ENCODE measurements around the gene TMEM163.
A peak's percentile ranks its signal among the peaks of the same experiment; 100 is the strongest.

TMEM163 gene

DNA sequence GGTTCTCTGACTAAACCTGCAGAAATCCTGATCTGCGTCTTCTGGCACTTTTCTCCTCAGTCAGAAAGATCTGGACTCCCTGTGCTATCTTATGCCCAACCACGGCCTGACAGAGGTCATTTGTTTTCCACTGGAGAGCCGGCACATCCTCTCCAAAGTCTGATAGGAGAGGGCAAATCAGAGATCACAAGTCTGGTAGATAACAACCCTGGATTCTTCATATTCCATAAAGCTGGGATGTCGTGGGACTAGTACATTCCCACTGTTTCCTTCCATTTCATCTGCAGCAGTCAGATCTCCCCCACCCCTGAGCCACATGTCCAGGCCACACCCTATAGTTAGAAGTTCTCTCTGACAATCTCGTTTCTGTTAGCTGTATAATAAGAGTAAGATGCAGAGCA lies 308.0 kb downstream of the TMEM163 start:
- no peak overlapping the region for H3K4me3 ChIP-seq (ENCODE audit: low read depth, low read length)
- DNase-seq (ENCODE audit: low read depth), result peak; percentile 37
- TF ChIP-seq, protein P1, sequence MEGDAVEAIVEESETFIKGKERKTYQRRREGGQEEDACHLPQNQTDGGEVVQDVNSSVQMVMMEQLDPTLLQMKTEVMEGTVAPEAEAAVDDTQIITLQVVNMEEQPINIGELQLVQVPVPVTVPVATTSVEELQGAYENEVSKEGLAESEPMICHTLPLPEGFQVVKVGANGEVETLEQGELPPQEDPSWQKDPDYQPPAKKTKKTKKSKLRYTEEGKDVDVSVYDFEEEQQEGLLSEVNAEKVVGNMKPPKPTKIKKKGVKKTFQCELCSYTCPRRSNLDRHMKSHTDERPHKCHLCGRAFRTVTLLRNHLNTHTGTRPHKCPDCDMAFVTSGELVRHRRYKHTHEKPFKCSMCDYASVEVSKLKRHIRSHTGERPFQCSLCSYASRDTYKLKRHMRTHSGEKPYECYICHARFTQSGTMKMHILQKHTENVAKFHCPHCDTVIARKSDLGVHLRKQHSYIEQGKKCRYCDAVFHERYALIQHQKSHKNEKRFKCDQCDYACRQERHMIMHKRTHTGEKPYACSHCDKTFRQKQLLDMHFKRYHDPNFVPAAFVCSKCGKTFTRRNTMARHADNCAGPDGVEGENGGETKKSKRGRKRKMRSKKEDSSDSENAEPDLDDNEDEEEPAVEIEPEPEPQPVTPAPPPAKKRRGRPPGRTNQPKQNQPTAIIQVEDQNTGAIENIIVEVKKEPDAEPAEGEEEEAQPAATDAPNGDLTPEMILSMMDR (conservative IDR thresholded peaks at IDR 0.05; ENCODE audit: low read depth, low read length), result no peak

DNA sequence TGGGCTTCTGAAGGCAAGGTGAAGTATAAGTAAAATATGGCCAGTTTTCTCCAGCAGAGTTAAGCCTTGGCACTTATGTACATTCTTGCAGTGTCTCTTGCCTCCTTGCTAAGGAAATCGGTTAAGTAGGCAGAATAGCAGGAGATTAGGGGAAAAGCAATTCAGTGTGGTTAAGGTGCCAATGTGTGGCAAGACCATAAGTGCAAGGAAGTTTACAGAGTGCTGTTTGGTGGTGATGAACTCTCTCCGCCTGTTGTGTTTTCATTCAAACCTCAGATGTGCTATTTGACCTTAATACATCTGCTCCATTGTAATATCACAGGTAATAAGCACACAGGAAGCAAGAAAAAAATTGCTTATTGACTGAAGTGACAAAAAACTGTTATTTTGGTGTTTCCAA lies 308.8 kb downstream of the TMEM163 start:
- TF ChIP-seq, protein P1 (conservative IDR thresholded peaks at IDR 0.05; ENCODE audit: low read depth, low read length), result no peak
- no peak overlapping the region for H3K4me3 ChIP-seq (ENCODE audit: low read depth, low read length)
- no peak for DNase-seq (ENCODE audit: low read depth)

DNA sequence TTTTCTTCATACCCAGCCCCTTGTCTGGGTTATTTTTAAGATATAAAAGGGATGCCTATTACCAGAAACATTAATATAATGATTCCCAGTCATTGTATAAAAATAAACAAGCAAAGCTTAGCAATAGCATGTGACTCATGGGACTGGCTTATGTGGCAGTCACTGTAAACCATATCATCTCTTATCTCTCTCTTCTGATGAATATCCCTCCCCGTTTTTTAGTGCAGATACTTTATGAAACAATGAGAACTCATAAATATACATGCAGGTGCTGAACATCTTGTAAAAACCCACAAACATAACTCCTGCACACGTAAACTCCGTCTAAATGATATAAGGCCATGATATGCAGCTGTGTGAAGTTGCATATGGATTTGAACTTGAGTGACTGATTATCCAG lies 310.0 kb downstream of the TMEM163 start:
- H3K4me3 ChIP-seq (ENCODE audit: low read depth, low read length), result no peak overlapping the region
- no peak for DNase-seq (ENCODE audit: low read depth)
- TF ChIP-seq, protein P1 (conservative IDR thresholded peaks at IDR 0.05; ENCODE audit: low read depth, low read length), result no peak

DNA sequence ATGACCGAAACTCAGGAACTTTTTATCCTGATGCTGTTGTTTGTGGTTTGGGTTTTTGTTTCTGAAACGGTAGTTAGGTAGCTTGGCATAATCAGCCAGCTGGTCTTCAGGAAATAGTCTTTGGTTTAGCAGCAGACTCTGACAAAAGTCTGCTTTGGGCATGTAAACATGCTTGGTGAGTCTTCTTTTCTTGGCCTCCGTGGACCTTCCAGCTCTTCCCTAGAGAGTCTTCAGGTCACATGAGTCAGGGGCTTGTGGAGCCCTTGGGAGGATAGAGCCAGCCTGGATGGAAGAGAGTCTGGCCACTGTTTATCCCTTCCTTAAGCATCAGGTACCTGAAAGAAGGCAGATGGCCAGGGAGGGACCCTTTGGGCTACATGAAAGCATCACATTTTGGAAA lies 310.4 kb downstream of the TMEM163 start:
- TF ChIP-seq, protein P1 (conservative IDR thresholded peaks at IDR 0.05; ENCODE audit: low read depth, low read length), result no peak
- no peak overlapping the region for H3K4me3 ChIP-seq (ENCODE audit: low read depth, low read length)
- no peak for DNase-seq (ENCODE audit: low read depth)

DNA sequence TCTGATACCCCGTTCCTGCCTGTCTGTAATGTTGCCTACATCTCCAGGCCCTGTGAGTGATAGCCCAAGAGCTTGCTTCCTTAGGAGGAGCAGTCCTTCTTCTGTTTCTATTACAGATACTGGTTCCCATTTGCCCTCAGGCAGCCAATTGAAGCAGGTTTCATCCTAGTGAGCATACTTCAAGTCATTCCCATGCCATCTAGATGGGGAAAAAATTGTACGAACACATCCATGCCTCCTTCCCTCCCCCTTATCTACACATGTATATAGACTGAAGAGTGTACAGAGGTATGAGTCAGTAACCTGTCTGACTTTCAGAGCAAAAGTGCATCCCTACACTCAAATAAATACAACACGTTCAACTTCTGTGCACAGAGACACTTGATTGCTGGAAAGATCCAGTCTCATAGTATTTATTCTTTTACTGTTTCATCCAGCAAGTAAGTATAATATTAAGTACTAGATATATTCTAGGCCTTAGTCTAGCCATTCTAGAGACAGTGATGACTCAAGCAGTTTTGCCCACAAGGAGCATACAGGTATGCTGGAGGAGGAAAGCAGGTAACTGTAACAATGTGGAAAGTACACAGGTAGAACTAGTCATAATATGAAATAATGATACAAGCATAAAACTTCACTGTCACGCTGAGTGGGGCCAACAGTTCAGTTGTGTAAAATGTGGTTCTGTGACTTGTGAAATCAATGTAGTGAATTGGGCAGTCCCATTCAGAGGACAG lies 311.5 kb downstream of the TMEM163 start:
- no peak for DNase-seq (ENCODE audit: low read depth)
- H3K4me3 ChIP-seq (ENCODE audit: low read depth, low read length), result no peak overlapping the region
- TF ChIP-seq, protein P1 (conservative IDR thresholded peaks at IDR 0.05; ENCODE audit: low read depth, low read length), result no peak

DNA sequence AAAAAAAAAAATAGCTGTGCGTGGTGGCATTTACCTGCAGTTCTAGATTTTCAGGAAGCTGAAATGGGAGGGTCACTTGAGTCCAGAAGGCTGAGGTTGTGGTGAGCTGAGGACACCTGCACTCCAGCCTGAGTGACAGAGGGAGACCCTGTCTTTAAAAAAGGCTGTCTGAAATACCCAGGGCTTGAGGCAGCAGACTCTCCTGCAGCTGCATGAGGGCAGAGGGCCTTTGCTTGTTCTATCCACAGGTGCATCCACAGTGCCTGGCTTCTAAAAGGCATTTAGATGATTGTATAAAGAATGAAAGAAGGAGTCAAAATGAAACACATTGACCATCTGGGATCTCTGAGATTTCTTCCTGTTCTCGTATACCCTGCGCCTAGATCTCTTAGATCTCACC lies 312.1 kb downstream of the TMEM163 start:
- DNase-seq (ENCODE audit: low read depth), result no peak

More for the DNA sequence above, 312.1 kb downstream of the TMEM163 start:
- TF ChIP-seq, protein P1 (conservative IDR thresholded peaks at IDR 0.05; ENCODE audit: low read depth, low read length), result no peak
- no peak overlapping the region for H3K4me3 ChIP-seq (ENCODE audit: low read depth, low read length)
